Gastroesophageal sphincter (tissue), 3 donors: ENCODE measurements around the gene ICA1L.

Experiments
- CTCF ChIP-seq, 4 experiments: fragments of 200-600 bp in 2 of 4; fragments of 450-650 bp in 2 of 4; sonication (generic) in 1 of 4; IDR thresholded peaks; one replicate each; pipeline ENCODE4 v1.5.1; 2017 to 2019; ENCODE audit warnings: antibody characterized with exemption in 4 of 4, mild to moderate bottlenecking in 2 of 4, moderate library complexity in 2 of 4
- EP300 ChIP-seq: sonication (generic); formaldehyde crosslinking; IDR thresholded peaks from one replicate; pipeline ENCODE4 v1.6.1; 2017; ENCODE audit warnings: antibody characterized with exemption, mild to moderate bottlenecking
- POLR2A ChIP-seq, 2 donors: fragments of 450-650 bp; IDR thresholded peaks; one replicate each; pipeline ENCODE4 v1.6.1; 2017; ENCODE audit warnings: antibody characterized with exemption in 2 of 2, mild to moderate bottlenecking in 2 of 2, moderate library complexity in 1 of 2
- POLR2AphosphoS5 ChIP-seq: sonication (generic); formaldehyde crosslinking; IDR thresholded peaks from one replicate; pipeline ENCODE4 v1.6.1; 2017; ENCODE audit warnings: antibody characterized with exemption

- TF ChIP-seq POLR2AphosphoS5 (no peak), CTCF (IDR thresholded peaks at IDR 0.05) (no peak), POLR2A (IDR thresholded peaks at IDR 0.05) (no peak), EP300 (no peak)
Measured at GRCh38 chr2:202754936-202755335, 116.6 kb downstream of the ICA1L start.
